Skeletal muscle tissue (tissue), 4 donors: ENCODE measurements around the gene SZT2. TPM values are rescaled to one million over a fixed set of nuclear protein-coding genes. Genes with fewer than 3 reads are reported as not detected.

Source experiments
- H3K27ac ChIP-seq: one replicate; pipeline ENCODE4 v1.7.0; 2013; ENCODE audit warnings: mild to moderate bottlenecking, low read depth, low read length, inconsistent platforms
- H3K27me3 ChIP-seq, 3 donors: one replicate each; pipeline ENCODE4 v1.7.0; 2013; ENCODE audit warnings: low read length in 3 of 3; ENCODE audit not compliant: control insufficient read depth in 3 of 3, insufficient read depth in 3 of 3
- H3K36me3 ChIP-seq, 3 donors: one replicate each; pipeline ENCODE4 v1.7.0; 2013; ENCODE audit warnings: low read length in 3 of 3; ENCODE audit not compliant: control insufficient read depth in 3 of 3, insufficient read depth in 3 of 3
- H3K4me1 ChIP-seq, 3 donors: one replicate each; pipeline ENCODE4 v1.7.0; 2013; ENCODE audit warnings: low read length in 3 of 3, mild to moderate bottlenecking in 3 of 3; ENCODE audit not compliant: control insufficient read depth in 3 of 3, insufficient read depth in 3 of 3
- H3K4me3 ChIP-seq, 3 donors: one replicate each; pipeline ENCODE4 v1.7.0; 2013; ENCODE audit warnings: low read length in 3 of 3
- H3K9ac ChIP-seq, 3 donors: one replicate each; pipeline ENCODE4 v1.7.0; 2013; ENCODE audit warnings: low read length in 3 of 3, mild to moderate bottlenecking in 3 of 3, moderate library complexity in 2 of 3, low read depth in 1 of 3
- H3K9me3 ChIP-seq, 3 donors: one replicate each; pipeline ENCODE4 v1.7.0; 2013; ENCODE audit warnings: low read length in 3 of 3; ENCODE audit not compliant: control insufficient read depth in 3 of 3
- total RNA-seq: library from RNA; depleted of rRNA; stranded (reverse); fragments of >200 nt; gene quantifications from one replicate; pipeline ENCODE4 v1.2.3, GENCODE V29; 2014
- donor health status: Osteomylitis.

Gene SZT2
- total RNA-seq, 1 donor from 2014 or later: 21.4 TPM

- Histone ChIP-seq H3K27me3 (no peaks in the 10 kb centered on the region), H3K9ac (no peak overlapping the region), H3K27ac (no peak overlapping the region), H3K4me1 (no peaks in the 10 kb centered on the region), H3K36me3 (peaks cover 92 to 96% (median 94%) of the 10 kb centered on the region in 3 donors), H3K9me3 (no peaks in the 10 kb centered on the region), H3K4me3 (no peak overlapping the region)
Measured at GRCh38 chr1:43445606-43446387, 56.1 kb downstream of the SZT2 start.

- Histone ChIP-seq H3K27ac (no peak overlapping the region), H3K9me3 (no peaks in the 10 kb centered on the region), H3K4me3 (no peak overlapping the region), H3K27me3 (no peaks in the 10 kb centered on the region), H3K36me3 (peaks cover 91 to 95% (median 94%) of the 10 kb centered on the region in 3 donors), H3K9ac (peak overlapping the region in 1 of 3 donors; percentile 21), H3K4me1 (no peaks in the 10 kb centered on the region)
Measured at GRCh38 chr1:43446388-43446740, 56.7 kb downstream of the SZT2 start.

- no peak overlapping the region for H3K4me3 ChIP-seq
- H3K27me3 ChIP-seq: no peaks in the 10 kb centered on the region
- H3K36me3 ChIP-seq: peaks cover 90 to 96% (median 94%) of the 10 kb centered on the region in 3 donors
- H3K9me3 ChIP-seq: no peaks in the 10 kb centered on the region
- H3K9ac ChIP-seq: no peak overlapping the region
- H3K27ac ChIP-seq: no peak overlapping the region
- no peaks in the 10 kb centered on the region for H3K4me1 ChIP-seq
Measured at GRCh38 chr1:43446881-43447835, 57.5 kb downstream of the SZT2 start.

- Histone ChIP-seq H3K27me3 (no peaks in the 10 kb centered on the region), H3K9me3 (no peaks in the 10 kb centered on the region), H3K9ac (peak overlapping the region in 1 of 3 donors; percentile 33), H3K4me3 (no peak overlapping the region), H3K27ac (no peak overlapping the region), H3K36me3 (peaks cover 83 to 89% (median 84%) of the 10 kb centered on the region in 3 donors), H3K4me1 (peaks cover 3 to 9% (median 6%) of the 10 kb centered on the region in 3 donors)
Measured at GRCh38 chr1:43447891-43448708, 58.4 kb downstream of the SZT2 start.

GRCh38 chr1:43448955-43449707, 59.4 kb downstream of the SZT2 start:
- Histone ChIP-seq H3K4me1 (peaks cover 5 to 11% (median 6%) of the 10 kb centered on the region in 3 donors), H3K36me3 (peaks cover 72 to 78% (median 74%) of the 10 kb centered on the region in 3 donors), H3K4me3 (no peak overlapping the region), H3K9ac (no peak overlapping the region), H3K27ac (no peak overlapping the region), H3K9me3 (no peaks in the 10 kb centered on the region), H3K27me3 (no peaks in the 10 kb centered on the region)

- Histone ChIP-seq H3K4me1 (peaks cover 8 to 16% (median 11%) of the 10 kb centered on the region in 3 donors), H3K4me3 (no peak overlapping the region), H3K36me3 (peaks cover 67 to 73% (median 68%) of the 10 kb centered on the region in 3 donors), H3K27me3 (no peaks in the 10 kb centered on the region), H3K9me3 (no peaks in the 10 kb centered on the region), H3K27ac (no peak overlapping the region), H3K9ac (no peak overlapping the region)
Measured at GRCh38 chr1:43449708-43450069, 60.0 kb downstream of the SZT2 start.

- Histone ChIP-seq H3K36me3 (peaks cover 62 to 68% (median 65%) of the 10 kb centered on the region in 3 donors), H3K9ac (no peak overlapping the region)
Measured at GRCh38 chr1:43450251-43450941, 60.7 kb downstream of the SZT2 start.

GRCh38 chr1:43451157-43451591, 61.5 kb downstream of the SZT2 start:
- Histone ChIP-seq H3K27me3 (no peaks in the 10 kb centered on the region), H3K27ac (no peak overlapping the region), H3K9me3 (no peaks in the 10 kb centered on the region), H3K4me1 (peaks cover 10 to 21% (median 12%) of the 10 kb centered on the region in 3 donors), H3K4me3 (no peak overlapping the region), H3K36me3 (peaks cover 54 to 60% (median 57%) of the 10 kb centered on the region in 3 donors), H3K9ac (no peak overlapping the region)

More at GRCh38 chr1:43450251-43450941, 60.7 kb downstream of the SZT2 start:
- peaks cover 10 to 21% (median 12%) of the 10 kb centered on the region in 3 donors for H3K4me1 ChIP-seq
- no peak overlapping the region for H3K27ac ChIP-seq
- H3K27me3 ChIP-seq: no peaks in the 10 kb centered on the region
- H3K9me3 ChIP-seq: no peaks in the 10 kb centered on the region
- H3K4me3 ChIP-seq: no peak overlapping the region
